ENCODE measurements around the gene WNT7B. TPM values are rescaled to one million over a fixed set of nuclear protein-coding genes. Genes with fewer than 3 reads are reported as not detected.

WNT7B gene
- total and polyA plus RNA-seq, 10 of the 15 experiments (the other 5 are each of a cell fraction or from before 2014, with no cell fraction given), result 0.12 TPM; not detected in 9

DNA sequence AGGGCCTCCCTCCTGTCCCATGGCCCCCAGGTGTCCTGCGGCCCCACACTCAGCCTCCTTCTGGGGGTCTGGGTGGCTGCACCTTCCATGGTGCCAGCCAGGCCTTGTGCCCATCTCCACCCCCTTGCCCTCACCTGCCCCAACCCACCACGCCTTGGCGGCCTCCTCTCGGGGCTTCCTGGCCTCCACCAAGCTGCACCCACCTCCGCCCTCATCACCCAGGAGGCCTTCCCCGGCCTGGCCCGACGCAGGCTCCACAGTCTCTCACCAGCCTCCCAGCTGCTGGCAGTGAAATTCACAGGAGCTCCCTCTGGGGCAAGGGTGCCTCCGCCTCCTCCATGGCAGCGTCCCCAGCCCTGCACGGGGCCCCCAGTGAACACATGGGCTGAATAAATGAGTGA, 35.9 kb upstream of the WNT7B start (continued):
- TF ChIP-seq SMC3 (IDR thresholded peaks at IDR 0.05; ENCODE audit: borderline replicate concordance, low read length) (no peak), TCF7 (IDR thresholded peaks at IDR 0.05; ENCODE audit: borderline replicate concordance) (no peak), ASH2L (IDR thresholded peaks at IDR 0.05; ENCODE audit: borderline replicate concordance, low read depth) (no peak), ZBED1 (IDR thresholded peaks at IDR 0.05; ENCODE audit: borderline replicate concordance) (no peak), HDAC6 (IDR thresholded peaks at IDR 0.05; ENCODE audit: unreplicated experiment) (no peak), POLR2A (IDR thresholded peaks at IDR 0.05; ENCODE audit: low read depth, low read length) (no peak)
- TF ChIP-seq, protein P1, sequence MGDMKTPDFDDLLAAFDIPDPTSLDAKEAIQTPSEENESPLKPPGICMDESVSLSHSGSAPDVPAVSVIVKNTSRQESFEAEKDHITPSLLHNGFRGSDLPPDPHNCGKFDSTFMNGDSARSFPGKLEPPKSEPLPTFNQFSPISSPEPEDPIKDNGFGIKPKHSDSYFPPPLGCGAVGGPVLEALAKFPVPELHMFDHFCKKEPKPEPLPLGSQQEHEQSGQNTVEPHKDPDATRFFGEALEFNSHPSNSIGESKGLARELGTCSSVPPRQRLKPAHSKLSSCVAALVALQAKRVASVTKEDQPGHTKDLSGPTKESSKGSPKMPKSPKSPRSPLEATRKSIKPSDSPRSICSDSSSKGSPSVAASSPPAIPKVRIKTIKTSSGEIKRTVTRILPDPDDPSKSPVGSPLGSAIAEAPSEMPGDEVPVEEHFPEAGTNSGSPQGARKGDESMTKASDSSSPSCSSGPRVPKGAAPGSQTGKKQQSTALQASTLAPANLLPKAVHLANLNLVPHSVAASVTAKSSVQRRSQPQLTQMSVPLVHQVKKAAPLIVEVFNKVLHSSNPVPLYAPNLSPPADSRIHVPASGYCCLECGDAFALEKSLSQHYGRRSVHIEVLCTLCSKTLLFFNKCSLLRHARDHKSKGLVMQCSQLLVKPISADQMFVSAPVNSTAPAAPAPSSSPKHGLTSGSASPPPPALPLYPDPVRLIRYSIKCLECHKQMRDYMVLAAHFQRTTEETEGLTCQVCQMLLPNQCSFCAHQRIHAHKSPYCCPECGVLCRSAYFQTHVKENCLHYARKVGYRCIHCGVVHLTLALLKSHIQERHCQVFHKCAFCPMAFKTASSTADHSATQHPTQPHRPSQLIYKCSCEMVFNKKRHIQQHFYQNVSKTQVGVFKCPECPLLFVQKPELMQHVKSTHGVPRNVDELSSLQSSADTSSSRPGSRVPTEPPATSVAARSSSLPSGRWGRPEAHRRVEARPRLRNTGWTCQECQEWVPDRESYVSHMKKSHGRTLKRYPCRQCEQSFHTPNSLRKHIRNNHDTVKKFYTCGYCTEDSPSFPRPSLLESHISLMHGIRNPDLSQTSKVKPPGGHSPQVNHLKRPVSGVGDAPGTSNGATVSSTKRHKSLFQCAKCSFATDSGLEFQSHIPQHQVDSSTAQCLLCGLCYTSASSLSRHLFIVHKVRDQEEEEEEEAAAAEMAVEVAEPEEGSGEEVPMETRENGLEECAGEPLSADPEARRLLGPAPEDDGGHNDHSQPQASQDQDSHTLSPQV (IDR thresholded peaks at IDR 0.05), result no peak

DNA sequence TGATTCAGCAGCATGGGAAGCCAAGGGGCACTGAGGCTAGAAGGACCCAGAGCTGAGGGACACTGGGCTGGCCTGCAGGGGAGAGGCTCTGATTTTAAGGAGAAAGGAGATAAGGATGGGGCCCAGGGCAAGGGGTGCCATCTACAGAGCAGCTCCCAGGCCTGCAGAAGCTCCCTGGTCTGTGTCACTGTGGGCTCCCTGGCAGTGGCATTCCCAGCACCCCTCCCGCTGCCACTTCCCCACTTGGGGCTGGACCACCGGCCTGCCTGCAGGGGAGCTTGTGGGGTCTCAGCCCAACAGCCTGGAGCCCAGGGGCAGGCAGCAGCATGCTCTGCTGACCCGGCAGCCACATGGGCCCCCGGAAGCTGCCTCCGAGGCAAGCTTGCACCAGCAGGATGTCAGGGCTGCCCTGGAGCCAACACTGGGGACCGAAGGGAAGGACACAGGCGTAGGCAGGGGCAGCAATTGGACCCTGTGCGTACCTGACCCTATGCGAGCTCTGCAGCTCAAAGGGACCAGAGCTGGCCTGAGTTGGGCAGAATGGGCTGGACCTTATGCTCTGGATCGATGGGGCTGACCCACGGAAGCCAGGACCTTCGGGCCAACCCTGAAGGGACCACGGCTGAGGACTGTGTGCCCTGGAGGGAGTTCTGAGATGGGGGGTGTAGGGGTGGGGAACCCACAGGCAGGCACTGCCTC, 35.4 kb upstream of the WNT7B start:
- CTCF ChIA-PET, result interaction anchor here (0.6 to 1.4 kb wide), 8 partner anchors 13 to 355 kb away, joined by 3 to 9 read pairs (median 4); no protein-coding TSS in a partner anchor
- Histone ChIP-seq H3K27me3 (replicated peaks in 1 of 2; ENCODE audit: control insufficient read depth in 2 of 2, insufficient read depth in 2 of 2, low read length in 1 of 2) (no peaks in the 10 kb centered on the region; a peak in 1 of 4 replicates), H3K4me3 (no peak overlapping the region), H3K4me2 (ENCODE audit: control insufficient read depth, insufficient read depth) (no peak overlapping the region), H3K4me1 (ENCODE audit: control insufficient read depth, insufficient read depth, low read length) (peaks cover 4% of the 10 kb centered on the region; the same call in 1 of the 2 replicates), H3K9ac (ENCODE audit: control insufficient read depth, insufficient read depth, low read length) (no peak overlapping the region), H3K36me3 (ENCODE audit: control insufficient read depth in 2 of 2, insufficient read depth in 2 of 2, low read length in 1 of 2) (no peaks in the 10 kb centered on the region), H3K27ac (ENCODE audit: control insufficient read depth, insufficient read depth) (no peak overlapping the region), H3K9me3 (replicated peaks; ENCODE audit: control insufficient read depth, insufficient read depth, low read length) (no peaks in the 10 kb centered on the region; the same call in 1 of the 3 replicates), H4K20me1 (ENCODE audit: control insufficient read depth, insufficient read depth) (no peaks in the 10 kb centered on the region), H2AFZ (ENCODE audit: control insufficient read depth, low read depth, low read length) (no peak overlapping the region), H3K79me2 (ENCODE audit: control insufficient read depth, insufficient read depth, low read length) (no peaks in the 10 kb centered on the region)
- 80% methylated on average over 13 of the region's 13 CpGs for WGBS (ENCODE audit: insufficient coverage, insufficient replicate concordance, low lambda C conversion rate, missing lambda C conversion rate)
- DNase-seq (ENCODE audit: low read depth, low spot score) (no peak), ATAC-seq (no peak), FAIRE-seq (no peak)
- in situ Hi-C loops (cut with MboI) (loop anchor here (5.0 kb wide), 2 partner anchors 105 to 300 kb away; no protein-coding TSS in a partner anchor), intact Hi-C loops (cut with micrococcal nuclease; ENCODE audit: unreplicated experiment) (no loop called here)
- POLR2A ChIA-PET, result interaction anchor here (0.5 kb wide), 1 partner anchor 25 kb away, joined by 3 read pairs; no protein-coding TSS in a partner anchor
- no TSS peak for BruUV-seq (replicated peaks)
- RAD21 ChIA-PET (ENCODE audit: unreplicated experiment), result interaction anchor here (1.2 to 1.5 kb wide), 2 partner anchors 24 to 105 kb away, joined by 7 to 10 read pairs; no protein-coding TSS in a partner anchor
- SMC1A ChIA-PET (ENCODE audit: uncharacterized antibody, unreplicated experiment), result interaction anchor here (0.9 to 1.4 kb wide), 3 partner anchors 16 to 105 kb away, joined by 3 to 4 read pairs (median 3); no protein-coding TSS in a partner anchor
- TF ChIP-seq TARDBP (IDR thresholded peaks at IDR 0.05; ENCODE audit: borderline replicate concordance) (no peak), RBBP5 (conservative IDR thresholded peaks at IDR 0.05) (no peak), PAX5 (IDR thresholded peaks at IDR 0.05; ENCODE audit: borderline replicate concordance, low read depth, low read length) (no peak)
- TF ChIP-seq, protein P2, sequence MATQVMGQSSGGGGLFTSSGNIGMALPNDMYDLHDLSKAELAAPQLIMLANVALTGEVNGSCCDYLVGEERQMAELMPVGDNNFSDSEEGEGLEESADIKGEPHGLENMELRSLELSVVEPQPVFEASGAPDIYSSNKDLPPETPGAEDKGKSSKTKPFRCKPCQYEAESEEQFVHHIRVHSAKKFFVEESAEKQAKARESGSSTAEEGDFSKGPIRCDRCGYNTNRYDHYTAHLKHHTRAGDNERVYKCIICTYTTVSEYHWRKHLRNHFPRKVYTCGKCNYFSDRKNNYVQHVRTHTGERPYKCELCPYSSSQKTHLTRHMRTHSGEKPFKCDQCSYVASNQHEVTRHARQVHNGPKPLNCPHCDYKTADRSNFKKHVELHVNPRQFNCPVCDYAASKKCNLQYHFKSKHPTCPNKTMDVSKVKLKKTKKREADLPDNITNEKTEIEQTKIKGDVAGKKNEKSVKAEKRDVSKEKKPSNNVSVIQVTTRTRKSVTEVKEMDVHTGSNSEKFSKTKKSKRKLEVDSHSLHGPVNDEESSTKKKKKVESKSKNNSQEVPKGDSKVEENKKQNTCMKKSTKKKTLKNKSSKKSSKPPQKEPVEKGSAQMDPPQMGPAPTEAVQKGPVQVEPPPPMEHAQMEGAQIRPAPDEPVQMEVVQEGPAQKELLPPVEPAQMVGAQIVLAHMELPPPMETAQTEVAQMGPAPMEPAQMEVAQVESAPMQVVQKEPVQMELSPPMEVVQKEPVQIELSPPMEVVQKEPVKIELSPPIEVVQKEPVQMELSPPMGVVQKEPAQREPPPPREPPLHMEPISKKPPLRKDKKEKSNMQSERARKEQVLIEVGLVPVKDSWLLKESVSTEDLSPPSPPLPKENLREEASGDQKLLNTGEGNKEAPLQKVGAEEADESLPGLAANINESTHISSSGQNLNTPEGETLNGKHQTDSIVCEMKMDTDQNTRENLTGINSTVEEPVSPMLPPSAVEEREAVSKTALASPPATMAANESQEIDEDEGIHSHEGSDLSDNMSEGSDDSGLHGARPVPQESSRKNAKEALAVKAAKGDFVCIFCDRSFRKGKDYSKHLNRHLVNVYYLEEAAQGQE (IDR thresholded peaks at IDR 0.05; ENCODE audit: low read depth, low read length), result no peak
